Muscle of arm (tissue), 12 donors: Measurements from ENCODE around the gene PSMA6. TPM values are rescaled to one million over a fixed set of nuclear protein-coding genes. Genes with fewer than 3 reads are reported as not detected.
"Not testable (repeated sequence)": the region's sequence is repeated elsewhere in the genome, so short reads cannot be mapped to it uniquely, and the experiment has no call there.

Experiments
- DNase-seq: peaks from one replicate; pipeline ENCODE4 v3.0.0-alpha.2; 2013
- polyA plus RNA-seq, 12 donors: library from polyadenylated mRNA; unstranded; fragments of 120-200 nt; gene quantifications; one replicate each; pipeline ENCODE4 v1.2.1, GENCODE V29; 2013; ENCODE audit not compliant: insufficient read length in 12 of 12

The PSMA6 gene
- polyA plus RNA-seq, 12 donors: 141 to 250 (median 198) TPM; not detected in 1

- no peak for DNase-seq
Observed at GRCh38 chr14:35277179-35277578, 15.0 kb upstream of the PSMA6 start.

- DNase-seq: no peak
Observed at GRCh38 chr14:35279369-35279768, 12.8 kb upstream of the PSMA6 start.

GRCh38 chr14:35281341-35281740, 10.8 kb upstream of the PSMA6 start:
- DNase-seq: no peak

GRCh38 chr14:35284506-35284905, 7.7 kb upstream of the PSMA6 start:
- DNase-seq: no peak

- no peak for DNase-seq
Observed at GRCh38 chr14:35285168-35286002, 6.8 kb upstream of the PSMA6 start.

GRCh38 chr14:35286003-35286600, 6.1 kb upstream of the PSMA6 start:
- DNase-seq: peak; percentile 22

GRCh38 chr14:35286707-35287106, 5.5 kb upstream of the PSMA6 start:
- DNase-seq: no peak

- no peak for DNase-seq
Observed at GRCh38 chr14:35287431-35288013, 4.7 kb upstream of the PSMA6 start.

- DNase-seq: no peak
Observed at GRCh38 chr14:35289623-35290022, 2.6 kb upstream of the PSMA6 start.

GRCh38 chr14:35292770-35293561, 784 bp downstream of the PSMA6 start:
- DNase-seq: no peak

- DNase-seq: no peak
Observed at GRCh38 chr14:35295845-35296161, 3.6 kb downstream of the PSMA6 start.

GRCh38 chr14:35296545-35296944, 4.4 kb downstream of the PSMA6 start:
- DNase-seq: no peak

- DNase-seq: no peak
Observed at GRCh38 chr14:35297706-35298105, 5.5 kb downstream of the PSMA6 start.

GRCh38 chr14:35298351-35298750, 6.2 kb downstream of the PSMA6 start:
- no peak for DNase-seq

GRCh38 chr14:35299708-35300107, 7.5 kb downstream of the PSMA6 start:
- DNase-seq: no peak

GRCh38 chr14:35300228-35300627, 8.0 kb downstream of the PSMA6 start:
- DNase-seq: no peak

GRCh38 chr14:35301334-35301733, 9.2 kb downstream of the PSMA6 start:
- DNase-seq: not testable (repeated sequence)

GRCh38 chr14:35301735-35302528, 9.8 kb downstream of the PSMA6 start:
- DNase-seq: no peak

GRCh38 chr14:35303149-35303935, 11.2 kb downstream of the PSMA6 start:
- DNase-seq: no peak

- no peak for DNase-seq
Observed at GRCh38 chr14:35304812-35305462, 12.8 kb downstream of the PSMA6 start.
